GM18909 (cell line): ENCODE measurements around the gene SH3GLB2.

Source experiments
- ATAC-seq: cut with Tn5 transposase; IDR thresholded peaks from one replicate; pipeline ENCODE4 v1.9.1; 2021; ENCODE audit warnings: mild to moderate bottlenecking; ENCODE audit not compliant: unreplicated experiment, poor library complexity

SH3GLB2 gene

GRCh38 chr9:129054163-129054851, 26.2 kb upstream of the SH3GLB2 start:
- no peak for ATAC-seq

- ATAC-seq = no peak
These were observed 24.9 kb upstream of the SH3GLB2 start for GRCh38 chr9:129053020-129053419.

- no peak for ATAC-seq
These were observed 24.5 kb upstream of the SH3GLB2 start for GRCh38 chr9:129052592-129052991.

GRCh38 chr9:129042016-129042415, 13.9 kb upstream of the SH3GLB2 start:
- ATAC-seq = no peak

GRCh38 chr9:129040113-129040643, 12.0 kb upstream of the SH3GLB2 start:
- ATAC-seq = no peak

- ATAC-seq = no peak
These were observed 10.2 kb upstream of the SH3GLB2 start for GRCh38 chr9:129038109-129038852.

GRCh38 chr9:129037767-129038098, 9.6 kb upstream of the SH3GLB2 start:
- ATAC-seq = no peak

- no peak for ATAC-seq
These were observed 9.0 kb upstream of the SH3GLB2 start for GRCh38 chr9:129036923-129037766.

GRCh38 chr9:129036241-129036922, 8.3 kb upstream of the SH3GLB2 start, which contains the start of gene MIGA2:
Gene MIGA2 (plus strand): TSS chr9:129036626. CDS start chr9:129040595, 3,969 bp downstream.
- ATAC-seq = peak; percentile 96

GRCh38 chr9:129035838-129036237, 7.7 kb upstream of the SH3GLB2 start:
- peak; percentile 4 for ATAC-seq

GRCh38 chr9:129033216-129033615, 5.1 kb upstream of the SH3GLB2 start:
- no peak for ATAC-seq

- no peak for ATAC-seq
These were observed 4.5 kb upstream of the SH3GLB2 start for GRCh38 chr9:129032541-129033159.

GRCh38 chr9:129031514-129031913, 3.4 kb upstream of the SH3GLB2 start:
- ATAC-seq = no peak

GRCh38 chr9:129030191-129030590, 2.1 kb upstream of the SH3GLB2 start:
- ATAC-seq = no peak

GRCh38 chr9:129027685-129028191, 393 bp downstream of the SH3GLB2 start:
- ATAC-seq = peak; percentile 45

GRCh38 chr9:129027224-129027684, 877 bp downstream of the SH3GLB2 start:
- ATAC-seq = no peak

- no peak for ATAC-seq
These were observed 1.5 kb downstream of the SH3GLB2 start for GRCh38 chr9:129026442-129027223.

GRCh38 chr9:129023908-129024233, 4.3 kb downstream of the SH3GLB2 start:
- no peak for ATAC-seq
